ENCODE measurements around the gene AJM1. TPM values are rescaled to one million over a fixed set of nuclear protein-coding genes. Genes with fewer than 3 reads are reported as not detected.
"Not testable (repeated sequence)": the region's sequence is repeated elsewhere in the genome, so short reads cannot be mapped to it uniquely, and the experiment has no call there.

The AJM1 gene
- total RNA-seq (1.7 and 1.8 TPM in 2 replicates), polyA plus RNA-seq (0.15 and 0.19 TPM in 2 replicates), polyA minus RNA-seq (ENCODE audit: low replicate concordance) (0.07 and 0.20 TPM in 2 replicates)
- polyA plus RNA-seq (2012), result 1.4 and 1.5 TPM in 2 replicates

DNA sequence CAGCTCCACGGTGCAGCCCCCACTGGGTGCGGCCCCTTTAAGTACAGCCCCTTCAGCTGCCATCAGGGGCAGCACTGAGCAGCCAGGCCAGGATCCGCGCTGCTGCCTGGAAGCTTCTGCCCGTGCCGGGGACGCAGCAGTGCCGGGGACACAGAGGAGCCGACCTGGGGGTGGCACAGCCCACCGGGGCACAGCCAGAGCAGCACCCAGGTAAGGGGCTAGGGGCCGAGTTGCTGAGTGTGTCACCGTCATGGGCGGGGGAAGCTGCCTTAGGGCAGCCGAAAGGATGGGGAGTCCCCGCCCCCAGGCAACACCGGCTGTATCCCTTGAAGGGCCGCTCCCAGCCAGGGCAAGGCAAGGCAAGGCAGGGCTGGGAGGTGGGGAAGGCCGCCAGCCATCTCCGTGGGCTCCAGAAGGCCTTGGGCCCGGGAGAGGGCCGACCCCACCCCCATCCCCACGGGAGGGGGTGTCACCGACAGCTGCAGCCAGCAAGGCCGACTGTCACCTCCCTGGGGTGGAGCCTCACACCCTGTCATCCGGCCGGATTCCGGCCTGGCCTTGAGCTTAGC lies at the start of gene AJM1:
Gene AJM1, plus strand, starts transcription at position 99 of the 569 bp plus-strand sequence. CDS start 1,937 bp downstream, outside the sequence.
- peak; percentile 59 to 68 for DNase-seq (ENCODE audit: low read depth in 2 of 2)
- H2AFZ ChIP-seq (ENCODE audit: low read length), result not testable (repeated sequence)

DNA sequence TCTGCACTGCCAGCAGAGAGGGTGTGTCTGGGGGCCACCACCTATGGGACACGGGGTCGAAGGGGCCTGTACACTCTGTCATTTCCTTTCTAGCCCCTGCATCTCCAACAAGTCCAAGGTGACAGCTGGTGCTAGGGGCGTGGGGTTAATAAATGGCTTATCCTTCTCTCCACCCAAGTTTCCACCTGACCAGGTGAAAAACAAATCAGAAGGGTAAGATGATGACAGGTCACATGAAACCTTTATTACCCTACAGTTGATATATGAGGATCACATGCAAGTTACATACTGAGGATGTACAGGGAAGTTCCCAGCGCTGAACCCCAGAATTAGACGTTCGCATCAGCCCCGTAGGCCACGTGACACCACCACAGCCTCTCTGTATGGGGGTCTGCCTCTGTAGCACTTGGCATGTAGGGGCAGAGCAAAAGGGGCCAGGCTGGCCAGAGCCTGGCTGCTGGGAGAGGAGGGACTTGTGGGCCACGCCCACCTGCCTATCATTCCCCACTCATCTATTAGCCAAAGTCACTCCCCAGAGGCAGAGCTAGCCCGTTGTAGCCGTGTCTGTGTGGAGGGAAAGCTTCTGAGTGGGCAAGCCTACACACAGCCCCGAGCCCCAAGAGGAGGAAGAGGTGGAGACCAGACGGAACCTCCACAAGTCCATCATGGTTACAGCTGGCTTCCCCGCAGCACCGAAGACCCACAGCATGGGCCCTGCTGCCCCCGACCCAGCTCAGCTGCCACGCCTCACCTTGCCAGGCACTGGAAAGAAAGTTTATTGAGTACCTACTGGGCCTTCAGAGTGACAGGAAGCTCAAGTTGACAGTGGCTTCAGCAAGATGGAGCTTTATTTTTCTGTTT lies 49.0 kb upstream of the AJM1 start:
- H3K4me2 ChIP-seq (ENCODE audit: extremely low read depth, insufficient read depth, low read length), result no peak overlapping the region
- H3K36me3 ChIP-seq (ENCODE audit: control insufficient read depth, insufficient read depth, low read length), result peaks cover 2% of the 10 kb centered on the region
- H3K4me1 ChIP-seq (ENCODE audit: control insufficient read depth, extremely low read depth, insufficient read depth, low read length), result peaks cover 4% of the 10 kb centered on the region
- H2AFZ ChIP-seq (ENCODE audit: low read length), result no peak overlapping the region
- H3K9me3 ChIP-seq (ENCODE audit: control insufficient read depth, insufficient read depth, low read depth, low read length), result no peaks in the 10 kb centered on the region
- H3K4me3 ChIP-seq (replicated peaks in 1 of 4; ENCODE audit: control extremely low read depth in 1 of 4, insufficient read depth in 1 of 4, low read depth in 3 of 4, low read length in 4 of 4), result no peak overlapping the region
- H3K27ac ChIP-seq (ENCODE audit: insufficient read depth, low read length), result no peak overlapping the region
- H4K20me1 ChIP-seq (ENCODE audit: control insufficient read depth, extremely low read depth, insufficient read depth, low read length), result no peaks in the 10 kb centered on the region
- H3K9ac ChIP-seq (ENCODE audit: insufficient read depth, low read length), result no peak overlapping the region
- H3K27me3 ChIP-seq (ENCODE audit: control insufficient read depth, insufficient read depth, low read length), result peaks cover 10% of the 10 kb centered on the region
- TF ChIP-seq, protein P1, sequence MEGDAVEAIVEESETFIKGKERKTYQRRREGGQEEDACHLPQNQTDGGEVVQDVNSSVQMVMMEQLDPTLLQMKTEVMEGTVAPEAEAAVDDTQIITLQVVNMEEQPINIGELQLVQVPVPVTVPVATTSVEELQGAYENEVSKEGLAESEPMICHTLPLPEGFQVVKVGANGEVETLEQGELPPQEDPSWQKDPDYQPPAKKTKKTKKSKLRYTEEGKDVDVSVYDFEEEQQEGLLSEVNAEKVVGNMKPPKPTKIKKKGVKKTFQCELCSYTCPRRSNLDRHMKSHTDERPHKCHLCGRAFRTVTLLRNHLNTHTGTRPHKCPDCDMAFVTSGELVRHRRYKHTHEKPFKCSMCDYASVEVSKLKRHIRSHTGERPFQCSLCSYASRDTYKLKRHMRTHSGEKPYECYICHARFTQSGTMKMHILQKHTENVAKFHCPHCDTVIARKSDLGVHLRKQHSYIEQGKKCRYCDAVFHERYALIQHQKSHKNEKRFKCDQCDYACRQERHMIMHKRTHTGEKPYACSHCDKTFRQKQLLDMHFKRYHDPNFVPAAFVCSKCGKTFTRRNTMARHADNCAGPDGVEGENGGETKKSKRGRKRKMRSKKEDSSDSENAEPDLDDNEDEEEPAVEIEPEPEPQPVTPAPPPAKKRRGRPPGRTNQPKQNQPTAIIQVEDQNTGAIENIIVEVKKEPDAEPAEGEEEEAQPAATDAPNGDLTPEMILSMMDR (conservative IDR thresholded peaks at IDR 0.05 in 1 of 2, IDR thresholded peaks at IDR 0.05 in 1 of 2; ENCODE audit: low read depth in 1 of 2, low read length in 2 of 2), result no peak
- no peak for TF ChIP-seq EZH2 (IDR thresholded peaks at IDR 0.05; ENCODE audit: low read length, missing control alignments)
- peaks cover 4% of the 10 kb centered on the region for H3K79me2 ChIP-seq (ENCODE audit: control insufficient read depth, insufficient read depth, low read length)
- DNase-seq (ENCODE audit: low read depth in 2 of 2), result no peak

More for the DNA sequence above, at the start of gene AJM1:
- Histone ChIP-seq H3K4me1 (ENCODE audit: control insufficient read depth, extremely low read depth, insufficient read depth, low read length) (peaks cover 10% of the 10 kb centered on the region), H3K4me2 (ENCODE audit: extremely low read depth, insufficient read depth, low read length) (peak within 1 kb of the TSS; percentile 69), H3K4me3 (replicated peaks in 1 of 4; ENCODE audit: control extremely low read depth in 1 of 4, insufficient read depth in 1 of 4, low read depth in 3 of 4, low read length in 4 of 4) (peak within 1 kb of the TSS in 3 of 4 experiments; percentile 54 to 64 (median 56)), H3K27me3 (ENCODE audit: control insufficient read depth, insufficient read depth, low read length) (peaks cover 24% of the 10 kb centered on the region), H3K36me3 (ENCODE audit: control insufficient read depth, insufficient read depth, low read length) (peaks cover 10% of the 10 kb centered on the region)
- not testable (repeated sequence) for H3K79me2 ChIP-seq (ENCODE audit: control insufficient read depth, insufficient read depth, low read length); H3K9ac ChIP-seq (ENCODE audit: insufficient read depth, low read length); H4K20me1 ChIP-seq (ENCODE audit: control insufficient read depth, extremely low read depth, insufficient read depth, low read length); H3K9me3 ChIP-seq (ENCODE audit: control insufficient read depth, insufficient read depth, low read depth, low read length); H3K27ac ChIP-seq (ENCODE audit: insufficient read depth, low read length)
- TF ChIP-seq, protein P1 (conservative IDR thresholded peaks at IDR 0.05 in 1 of 2, IDR thresholded peaks at IDR 0.05 in 1 of 2; ENCODE audit: low read depth in 1 of 2, low read length in 2 of 2), result peak; percentile 77 to 78

DNA sequence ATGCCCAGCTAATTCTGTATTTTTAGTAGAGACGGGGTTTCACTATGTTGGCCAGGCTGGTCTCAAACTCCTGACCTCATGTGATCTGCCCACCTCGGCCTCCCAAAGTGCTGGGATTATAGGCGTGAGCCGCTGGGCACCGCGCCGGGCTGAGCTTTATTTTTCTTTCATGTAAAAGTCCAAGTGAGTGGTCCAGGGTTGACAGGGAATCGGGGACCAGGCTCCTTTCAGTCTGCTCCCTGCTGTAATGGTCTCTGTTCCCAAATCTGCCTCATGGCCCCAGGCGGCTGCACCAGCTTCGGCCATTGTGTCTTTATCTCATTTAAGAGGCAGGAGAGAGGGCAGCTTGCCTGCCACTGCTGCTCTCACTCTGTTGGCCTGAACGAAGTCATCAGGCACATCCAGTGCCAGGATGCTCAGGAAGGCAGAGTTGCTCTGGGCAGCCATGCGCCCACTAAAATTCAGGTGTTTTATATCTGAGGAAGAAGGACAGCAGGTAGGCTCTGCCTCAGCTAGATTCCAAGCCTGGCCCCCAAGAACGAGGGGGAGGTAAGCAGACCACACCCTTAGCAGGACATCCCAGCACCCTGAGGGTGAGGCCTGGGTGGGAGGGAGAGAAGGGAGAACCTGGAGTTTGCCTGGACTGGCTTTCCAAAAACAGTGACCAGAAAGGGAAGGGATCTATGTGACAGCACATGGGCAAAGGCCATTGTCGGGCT lies 47.8 kb upstream of the AJM1 start:
- Histone ChIP-seq H3K9me3 (ENCODE audit: control insufficient read depth, insufficient read depth, low read depth, low read length) (no peaks in the 10 kb centered on the region), H3K9ac (ENCODE audit: insufficient read depth, low read length) (no peak overlapping the region), H4K20me1 (ENCODE audit: control insufficient read depth, extremely low read depth, insufficient read depth, low read length) (no peaks in the 10 kb centered on the region), H3K27me3 (ENCODE audit: control insufficient read depth, insufficient read depth, low read length) (peaks cover 20% of the 10 kb centered on the region), H3K4me3 (replicated peaks in 1 of 4; ENCODE audit: control extremely low read depth in 1 of 4, insufficient read depth in 1 of 4, low read depth in 3 of 4, low read length in 4 of 4) (no peak overlapping the region), H3K4me1 (ENCODE audit: control insufficient read depth, extremely low read depth, insufficient read depth, low read length) (peaks cover 4% of the 10 kb centered on the region), H3K79me2 (ENCODE audit: control insufficient read depth, insufficient read depth, low read length) (peaks cover 4% of the 10 kb centered on the region), H3K4me2 (ENCODE audit: extremely low read depth, insufficient read depth, low read length) (no peak overlapping the region), H3K27ac (ENCODE audit: insufficient read depth, low read length) (no peak overlapping the region), H3K36me3 (ENCODE audit: control insufficient read depth, insufficient read depth, low read length) (peaks cover 2% of the 10 kb centered on the region), H2AFZ (ENCODE audit: low read length) (no peak overlapping the region)
- DNase-seq (ENCODE audit: low read depth in 2 of 2), result no peak
- TF ChIP-seq, protein P1 (conservative IDR thresholded peaks at IDR 0.05 in 1 of 2, IDR thresholded peaks at IDR 0.05 in 1 of 2; ENCODE audit: low read depth in 1 of 2, low read length in 2 of 2), result no peak
